ENCODE measurements around the gene SLC41A3. TPM values are rescaled to one million over a fixed set of nuclear protein-coding genes. Genes with fewer than 3 reads are reported as not detected.

The SLC41A3 gene
- total RNA-seq, 1 experiment from 2014 or later = 35.5 TPM

- Histone ChIP-seq H3K14ac (ENCODE audit: insufficient read depth, low read length) (no peak overlapping the region), H3K18ac (ENCODE audit: insufficient read length, low read depth, low read length) (no peak overlapping the region), H2AK5ac (ENCODE audit: insufficient read length, low read length) (no peak overlapping the region), H3K27me3 (ENCODE audit: insufficient read depth, low read length) (no peaks in the 10 kb centered on the region), H2AFZ (ENCODE audit: low read length) (no peak overlapping the region), H3K79me2 (ENCODE audit: insufficient read depth, low read length) (no peaks in the 10 kb centered on the region), H3K4ac (ENCODE audit: low read depth, low read length) (no peak overlapping the region), H3K9ac (ENCODE audit: extremely low read depth, insufficient read length, low read length) (no peak overlapping the region), H2BK12ac (ENCODE audit: insufficient read length, low read depth, low read length) (no peak overlapping the region), H3K23me2 (ENCODE audit: insufficient read length, low read depth, low read length, poor library complexity, severe bottlenecking) (no peaks in the 10 kb centered on the region), H4K5ac (ENCODE audit: insufficient read length, low read depth, low read length) (no peak overlapping the region), H2BK5ac (ENCODE audit: insufficient read length, low read length) (no peak overlapping the region), H3K56ac (ENCODE audit: insufficient read length, low read depth, low read length) (no peak overlapping the region), H4K8ac (replicated peaks; ENCODE audit: insufficient read length, low read depth, low read length) (no peak overlapping the region), H2BK15ac (ENCODE audit: low read depth, low read length) (no peak overlapping the region), H3K4me2 (ENCODE audit: insufficient read depth, insufficient read length, low read length) (no peak overlapping the region), H3K4me1 (ENCODE audit: insufficient read depth, low read length) (no peaks in the 10 kb centered on the region), H3K23ac (ENCODE audit: insufficient read length, low read depth, low read length) (no peak overlapping the region), H2BK20ac (ENCODE audit: low read depth, low read length, poor library complexity, severe bottlenecking) (no peak overlapping the region), H2BK120ac (ENCODE audit: low read depth, low read length, poor library complexity, severe bottlenecking) (no peak overlapping the region), H3T11ph (ENCODE audit: low read length) (no peak overlapping the region), H3K27ac (ENCODE audit: insufficient read length, low read depth, low read length) (no peak overlapping the region), H4K91ac (ENCODE audit: insufficient read length, low read depth, low read length) (no peak overlapping the region), H4K20me1 (ENCODE audit: control insufficient read depth, insufficient read depth, insufficient read length) (no peaks in the 10 kb centered on the region), H3K79me1 (ENCODE audit: insufficient read depth, low read depth, low read length, poor library complexity, severe bottlenecking) (no peaks in the 10 kb centered on the region), H3K9me3 (ENCODE audit: control insufficient read depth, low read depth, low read length) (no peaks in the 10 kb centered on the region)
- no peak for DNase-seq
- Mint-ChIP-seq H3K9me3 (no peaks in the 10 kb centered on the region), H3K4me3 (no peak overlapping the region), H3K27me3 (ENCODE audit: low read depth) (peaks cover 12% of the 10 kb centered on the region), H3K36me3 (ENCODE audit: insufficient read depth in 1 of 3, low read depth in 3 of 3) (no peaks in the 10 kb centered on the region), H3K27ac (no peak overlapping the region), H3K4me1 (peaks cover 0 to 3% of the 10 kb centered on the region in 2 experiments; a peak in 1 of 4 replicates)
- no CpG with 5 or more reads among the region's 3 CpGs for WGBS (ENCODE audit: extremely low coverage, insufficient read length, low lambda C conversion rate)
- no peak for TF ChIP-seq CTCF (conservative IDR thresholded peaks at IDR 0.05)
These were observed 33.3 kb upstream of the SLC41A3 start for GRCh38 chr3:126117212-126117611.
